ENCODE data around the gene MCCD1.

MCCD1 gene

GRCh38 chr6:31513456-31514165, 15.2 kb upstream of the MCCD1 start:
- DNase-seq, result no peak

- no peak for DNase-seq
These were observed 6.9 kb upstream of the MCCD1 start for GRCh38 chr6:31521835-31522234.

- DNase-seq, result no peak
These were observed 3.2 kb upstream of the MCCD1 start for GRCh38 chr6:31525553-31525931.

- no peak for DNase-seq
These were observed 2.7 kb upstream of the MCCD1 start for GRCh38 chr6:31525932-31526591.

GRCh38 chr6:31528307-31528777, 420 bp upstream of the MCCD1 start:
- DNase-seq, result no peak

DNA sequence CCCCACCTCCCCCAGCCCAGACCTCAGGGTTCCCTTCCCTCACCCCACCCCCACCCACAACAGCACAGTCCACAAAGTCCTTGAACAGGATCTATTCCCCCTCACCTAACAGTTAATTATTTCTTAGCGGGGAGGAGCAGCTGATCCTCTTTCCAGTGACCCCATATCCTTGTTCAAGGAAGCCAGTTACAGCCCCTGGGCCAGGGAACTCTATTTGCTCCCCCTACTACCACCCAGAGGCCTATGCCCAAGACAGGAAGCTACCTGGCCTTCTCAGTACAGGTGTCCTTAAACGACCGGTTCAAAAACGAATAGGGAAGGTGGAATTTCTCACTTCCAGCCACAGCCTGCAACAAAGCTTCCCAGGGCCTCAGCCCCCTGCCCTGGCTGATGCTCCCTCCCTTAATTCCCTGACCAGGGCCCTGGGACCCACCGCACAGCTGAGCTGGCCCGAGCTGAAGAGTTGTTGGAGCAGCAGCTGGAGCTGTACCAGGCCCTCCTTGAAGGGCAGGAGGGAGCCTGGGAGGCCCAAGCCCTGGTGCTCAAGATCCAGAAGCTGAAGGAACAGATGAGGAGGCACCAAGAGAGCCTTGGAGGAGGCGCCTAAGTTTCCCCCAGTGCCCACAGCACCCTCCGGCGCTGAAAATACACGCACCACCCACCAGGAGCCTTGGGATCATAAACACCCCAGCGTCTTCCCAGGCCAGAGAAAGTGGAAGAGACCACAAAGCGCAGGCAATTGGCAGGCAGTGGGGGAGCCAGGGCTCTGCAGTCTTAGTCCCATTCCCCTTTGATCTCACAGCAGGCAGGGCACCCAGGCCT, 778 bp downstream of the MCCD1 start:
- DNase-seq, result no peak

DNA sequence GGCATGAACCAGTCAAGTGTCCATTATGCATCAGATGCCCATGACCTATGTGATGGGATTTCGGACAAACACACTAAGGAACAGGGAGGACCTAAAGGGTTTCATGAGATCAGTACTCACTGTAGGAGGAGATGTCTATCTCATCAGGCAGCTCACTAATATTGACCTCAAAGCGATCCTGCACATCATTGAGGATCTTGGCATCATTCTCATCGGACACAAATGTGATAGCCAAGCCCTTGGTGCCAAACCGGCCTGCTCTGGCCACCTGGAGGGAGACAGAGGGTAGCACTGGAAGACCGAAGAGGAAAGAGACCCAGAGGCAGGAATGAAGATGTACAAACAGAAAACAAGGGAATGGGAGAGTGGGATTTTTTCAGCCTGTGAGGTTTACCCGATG, 1.9 kb downstream of the MCCD1 start:
- no peak for DNase-seq

GRCh38 chr6:31531162-31531561, 2.4 kb downstream of the MCCD1 start:
- no peak for DNase-seq

DNA sequence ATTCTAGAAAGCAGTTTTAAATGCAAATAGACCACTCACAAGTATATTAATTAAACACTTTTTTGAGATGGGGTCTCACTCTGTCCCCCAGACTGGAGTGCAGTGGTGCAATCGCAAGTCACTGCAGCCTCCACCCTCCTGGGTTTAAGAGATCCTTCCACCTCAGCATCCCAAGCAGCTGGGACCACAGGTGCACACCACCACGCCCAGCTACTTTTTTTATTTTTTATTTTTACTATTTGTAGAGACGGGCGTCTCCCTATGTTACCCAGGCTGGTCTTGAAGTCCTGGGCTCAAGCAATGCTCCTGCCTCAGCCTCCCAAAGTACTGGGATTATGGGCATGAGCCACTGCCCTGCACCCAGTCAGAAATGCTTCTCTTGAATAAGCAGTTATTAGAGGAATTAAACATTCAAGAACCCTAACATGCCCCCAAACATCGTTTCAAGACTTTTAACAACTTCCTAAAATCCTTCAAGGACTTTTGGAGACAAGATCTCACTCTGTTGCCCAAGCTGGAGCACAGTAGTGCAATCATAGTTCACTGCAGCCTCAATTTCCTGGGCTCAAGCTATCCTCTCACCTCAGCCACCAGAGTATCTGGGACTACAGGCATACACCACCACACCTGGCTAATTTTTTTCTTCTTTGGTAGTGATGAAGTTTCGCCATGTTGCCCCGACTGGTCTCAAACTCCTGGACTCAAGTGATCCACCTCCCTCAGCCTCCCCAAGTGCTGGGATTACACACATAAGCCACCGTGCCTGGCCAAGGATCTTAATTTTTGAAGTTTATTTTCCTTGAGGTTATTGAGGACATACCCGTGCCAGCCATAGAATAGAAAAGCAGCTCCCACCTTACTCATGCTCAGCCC, 3.2 kb downstream of the MCCD1 start:
- DNase-seq, result no peak

DNA sequence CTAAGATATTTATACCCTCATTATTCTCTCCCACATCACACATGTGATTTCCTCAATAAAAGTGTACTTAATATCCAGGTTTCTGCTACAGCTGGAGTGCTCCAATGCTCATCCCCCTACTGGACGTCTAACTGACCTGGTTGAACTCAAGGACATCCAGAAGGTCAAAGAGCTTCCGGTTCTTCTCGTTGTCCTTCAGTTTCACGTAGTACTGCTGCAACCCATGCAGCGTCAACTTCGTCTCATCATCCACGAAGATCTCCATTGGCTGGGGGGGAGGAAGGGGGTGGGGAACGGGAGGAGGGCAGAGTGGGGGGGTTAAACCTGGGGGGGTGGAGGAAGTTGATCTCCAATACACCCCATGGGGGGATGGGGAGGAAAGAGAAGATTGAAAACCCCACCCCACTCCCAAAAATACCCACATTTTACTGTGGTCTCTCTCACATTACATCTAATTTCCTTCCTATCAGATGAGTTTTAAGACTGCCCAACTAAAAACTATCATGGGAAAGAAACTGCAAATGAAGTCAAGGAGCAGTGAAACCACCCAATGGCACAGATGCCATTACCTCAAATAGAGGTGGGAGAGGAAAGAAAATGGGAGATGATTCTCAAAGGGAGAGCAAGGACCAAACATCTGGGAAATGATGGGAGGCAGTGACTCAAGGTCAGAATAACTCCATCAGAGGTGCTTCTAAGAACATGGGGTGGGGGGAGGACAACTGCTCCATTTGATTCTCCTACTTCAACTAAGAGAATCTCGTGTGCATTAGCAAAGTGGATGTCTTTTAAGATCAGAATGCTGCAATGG, 4.1 kb downstream of the MCCD1 start:
- DNase-seq, result no peak

GRCh38 chr6:31533455-31533841, 4.7 kb downstream of the MCCD1 start:
- no peak for DNase-seq

- DNase-seq, result no peak
These were observed 5.2 kb downstream of the MCCD1 start for GRCh38 chr6:31534011-31534410.

- no peak for DNase-seq
These were observed 5.8 kb downstream of the MCCD1 start for GRCh38 chr6:31534521-31535040.

DNA sequence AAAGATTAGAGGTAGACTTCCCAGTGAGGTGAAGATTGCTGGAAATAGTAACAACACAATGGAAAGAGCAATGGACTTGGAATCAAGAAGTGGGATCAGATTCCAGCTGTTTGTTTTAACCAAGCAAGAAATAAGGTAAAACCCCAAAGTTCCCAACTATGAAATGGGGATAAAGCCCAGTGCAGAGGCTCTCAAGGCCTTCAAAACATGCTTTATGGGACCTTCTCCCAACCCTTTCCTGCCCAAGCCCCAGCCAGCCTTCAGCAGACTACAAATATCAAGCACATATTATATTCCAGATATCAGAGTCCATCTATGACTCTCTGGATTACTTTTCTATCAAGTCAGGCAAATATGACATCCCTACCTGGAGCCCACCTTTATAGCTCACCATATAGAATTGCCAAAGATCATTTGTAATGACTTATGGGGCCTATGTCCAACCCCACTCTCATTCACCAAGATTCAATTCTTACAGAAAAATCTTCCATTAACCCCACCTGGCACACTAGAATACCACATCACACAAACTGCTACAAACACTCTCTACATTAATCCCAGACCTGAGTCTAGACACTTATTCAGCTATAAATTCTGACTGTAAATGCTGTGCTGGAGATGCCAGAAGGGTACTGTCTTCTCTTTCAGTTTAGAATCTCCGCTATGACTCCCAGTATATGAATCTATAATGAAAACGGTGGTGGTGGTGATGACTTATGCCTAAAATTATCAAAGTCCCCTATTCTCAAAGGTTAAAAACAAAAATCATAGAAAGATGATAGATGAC, 7.0 kb downstream of the MCCD1 start:
- no peak for DNase-seq

DNA sequence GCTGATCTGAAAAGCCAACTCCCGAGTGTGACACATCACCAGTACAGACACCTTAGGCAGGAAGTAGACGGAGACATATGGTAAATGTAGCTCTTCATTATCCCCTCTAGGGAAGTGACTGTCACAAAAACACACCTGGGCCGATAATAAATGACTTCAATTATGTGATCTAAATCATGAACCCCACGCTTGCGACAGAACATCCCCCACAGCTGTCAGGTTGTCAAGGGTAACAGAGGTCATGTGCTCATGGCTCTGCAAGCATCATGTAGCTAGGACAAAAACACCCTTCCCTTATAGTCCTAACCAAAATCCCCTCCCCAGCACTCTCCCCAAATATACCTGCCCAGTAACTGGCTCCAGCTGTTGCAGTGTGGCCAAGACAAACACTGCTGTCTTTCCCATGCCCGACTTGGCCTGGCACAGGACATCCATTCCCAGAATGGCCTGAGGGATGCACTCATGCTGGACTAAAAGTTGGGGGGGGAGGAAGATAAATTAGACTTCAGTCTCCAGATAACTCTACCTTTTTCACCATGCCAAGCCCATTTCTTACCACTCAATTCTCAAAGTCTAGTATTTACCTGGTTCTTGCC, 10.1 kb downstream of the MCCD1 start:
- DNase-seq, result no peak

- no peak for DNase-seq
These were observed 11.9 kb downstream of the MCCD1 start for GRCh38 chr6:31540640-31541039.

DNA sequence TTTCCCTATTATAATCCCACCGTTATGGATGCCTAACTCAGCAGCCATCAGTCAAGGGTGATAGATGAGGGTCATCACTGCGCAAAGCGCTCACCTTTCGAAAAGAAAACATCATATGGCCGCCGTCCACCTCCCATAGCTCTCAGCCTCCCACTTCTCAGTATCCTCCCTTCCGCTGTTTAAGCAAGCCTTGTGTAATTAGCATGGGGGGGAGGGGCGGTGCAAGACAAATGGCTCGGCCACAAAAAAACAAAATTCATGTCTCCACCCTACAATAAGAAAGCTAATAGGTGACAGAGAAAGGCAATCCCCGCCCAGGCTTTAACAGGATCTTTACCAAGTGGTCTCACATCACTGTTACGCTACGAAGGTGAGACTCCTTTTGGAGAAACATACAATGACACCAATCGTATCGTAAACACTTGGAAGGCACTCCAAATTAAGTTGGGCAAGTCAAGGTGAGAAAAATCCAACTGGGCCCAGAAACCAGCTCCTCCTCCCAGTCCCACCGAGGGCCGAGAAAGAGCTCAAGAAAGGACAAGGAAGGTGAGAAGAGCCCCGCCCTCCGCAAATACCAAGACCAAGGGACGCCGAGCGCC, 12.4 kb downstream of the MCCD1 start:
- peak; percentile 70 for DNase-seq

- peak; percentile 95 for DNase-seq
These were observed 13.1 kb downstream of the MCCD1 start, which contains the start of gene DDX39B for GRCh38 chr6:31541658-31542521. DDX39B (minus strand) TSS chr6:31542003; CDS start chr6:31540532, 1,471 bp downstream.

DNA sequence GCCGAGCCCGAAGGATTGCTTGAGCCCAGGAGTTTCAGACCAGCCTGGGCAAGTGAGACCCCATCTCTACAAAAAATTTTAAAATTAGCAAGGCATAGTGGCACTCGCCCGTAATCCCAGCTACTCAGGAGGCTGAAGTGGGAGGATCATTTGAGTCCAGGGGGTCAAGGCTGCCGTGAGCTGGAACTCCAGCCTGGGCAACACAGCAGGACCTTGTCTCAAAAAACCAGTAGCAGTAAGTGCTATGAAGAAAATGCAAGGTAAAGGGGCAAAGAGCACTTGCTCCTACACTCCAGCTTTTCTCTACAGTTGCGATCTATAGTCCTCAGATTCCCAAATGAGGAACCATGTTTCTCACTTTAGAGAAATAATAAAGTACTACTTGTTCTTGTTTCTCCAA, 14.9 kb downstream of the MCCD1 start:
- DNase-seq, result no peak
